Measurements from ENCODE around the gene PDGFRB. TPM values are rescaled to one million over a fixed set of nuclear protein-coding genes. Genes with fewer than 3 reads are reported as not detected.

The PDGFRB gene
- total and polyA plus RNA-seq, 2 of the 4 experiments (the other 2 are of a cell fraction), result 108 to 124 TPM

- no peak overlapping the region for H2AFZ ChIP-seq (replicated peaks; ENCODE audit: low read length, poor library complexity)
- no peak overlapping the region for H2BK15ac ChIP-seq (ENCODE audit: low read depth, low read length)
- no peak overlapping the region for H3K14ac ChIP-seq (replicated peaks; ENCODE audit: low read depth, low read length)
- H4K8ac ChIP-seq (ENCODE audit: low read depth in 2 of 2, low read length in 2 of 2), result no peak overlapping the region
- no peaks in the 10 kb centered on the region for H3K9me1 ChIP-seq (ENCODE audit: insufficient read depth, low read length)
- H3K56ac ChIP-seq (ENCODE audit: extremely low read depth, insufficient read depth, low read length), result no peak overlapping the region
- TF ChIP-seq RFX5 (IDR thresholded peaks at IDR 0.05; ENCODE audit: low read depth, low read length) (no peak), NFE2L2 (IDR thresholded peaks at IDR 0.05; ENCODE audit: low read depth, low read length) (no peak), MAFK (IDR thresholded peaks at IDR 0.05; ENCODE audit: low read depth, low read length) (no peak), MAZ (IDR thresholded peaks at IDR 0.05; ENCODE audit: borderline replicate concordance, low read depth, low read length) (no peak), CHD1 (IDR thresholded peaks at IDR 0.05; ENCODE audit: low read depth, low read length) (no peak), POLR2A (IDR thresholded peaks at IDR 0.05; ENCODE audit: low read depth, low read length) (no peak), CTCF (conservative IDR thresholded peaks at IDR 0.05; ENCODE audit: low read depth, low read length) (no peak), SMC3 (IDR thresholded peaks at IDR 0.05; ENCODE audit: low read depth, low read length) (no peak), RCOR1 (IDR thresholded peaks at IDR 0.05; ENCODE audit: insufficient replicate concordance, low read length) (no peak)
- TF ChIP-seq, protein P1, sequence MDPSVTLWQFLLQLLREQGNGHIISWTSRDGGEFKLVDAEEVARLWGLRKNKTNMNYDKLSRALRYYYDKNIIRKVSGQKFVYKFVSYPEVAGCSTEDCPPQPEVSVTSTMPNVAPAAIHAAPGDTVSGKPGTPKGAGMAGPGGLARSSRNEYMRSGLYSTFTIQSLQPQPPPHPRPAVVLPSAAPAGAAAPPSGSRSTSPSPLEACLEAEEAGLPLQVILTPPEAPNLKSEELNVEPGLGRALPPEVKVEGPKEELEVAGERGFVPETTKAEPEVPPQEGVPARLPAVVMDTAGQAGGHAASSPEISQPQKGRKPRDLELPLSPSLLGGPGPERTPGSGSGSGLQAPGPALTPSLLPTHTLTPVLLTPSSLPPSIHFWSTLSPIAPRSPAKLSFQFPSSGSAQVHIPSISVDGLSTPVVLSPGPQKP (IDR thresholded peaks at IDR 0.05; ENCODE audit: borderline replicate concordance, low read depth, low read length), result no peak
- TF ChIP-seq, protein P2, sequence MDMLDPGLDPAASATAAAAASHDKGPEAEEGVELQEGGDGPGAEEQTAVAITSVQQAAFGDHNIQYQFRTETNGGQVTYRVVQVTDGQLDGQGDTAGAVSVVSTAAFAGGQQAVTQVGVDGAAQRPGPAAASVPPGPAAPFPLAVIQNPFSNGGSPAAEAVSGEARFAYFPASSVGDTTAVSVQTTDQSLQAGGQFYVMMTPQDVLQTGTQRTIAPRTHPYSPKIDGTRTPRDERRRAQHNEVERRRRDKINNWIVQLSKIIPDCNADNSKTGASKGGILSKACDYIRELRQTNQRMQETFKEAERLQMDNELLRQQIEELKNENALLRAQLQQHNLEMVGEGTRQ (IDR thresholded peaks at IDR 0.05; ENCODE audit: low read depth, low read length), result no peak
- no peak overlapping the region for H3K23ac ChIP-seq (ENCODE audit: low read depth, low read length)
- WGBS, 2 experiments (ENCODE audit: extremely low coverage in 2 of 2, insufficient read length in 1 of 2), result 14% methylated on average over 1 of the region's 6 CpGs; no CpG with 5 or more reads in 1 of the 2 experiments
- ChIA-PET CTCF (interaction anchor here (0.7 kb wide), 1 partner anchor 11 kb away, joined by 3 read pairs; no protein-coding TSS in a partner anchor), POLR2A (ENCODE audit: unreplicated experiment) (no interaction called here)
- no peaks in the 10 kb centered on the region for H3K36me3 ChIP-seq (ENCODE audit: control insufficient read depth, insufficient read depth, low read length)
- H3K18ac ChIP-seq (ENCODE audit: low read depth, low read length), result no peak overlapping the region
- H3K27ac ChIP-seq (ENCODE audit: insufficient read depth, low read length), result no peak overlapping the region
- no peaks in the 10 kb centered on the region for H4K20me1 ChIP-seq (ENCODE audit: insufficient read depth, low read length)
- no peak overlapping the region for H2BK5ac ChIP-seq (ENCODE audit: low read depth, low read length, poor library complexity, severe bottlenecking)
- H3K4me3 ChIP-seq (ENCODE audit: insufficient read depth, low read depth, low read length), result no peak overlapping the region
- no peak overlapping the region for H4K5ac ChIP-seq (ENCODE audit: low read depth, low read length)
- ATAC-seq (ENCODE audit: low read depth), result no peak
- no peak overlapping the region for H4K91ac ChIP-seq (ENCODE audit: insufficient read depth, low read depth, low read length)
- no TSS peak for BruUV-seq (replicated peaks)
- no peak overlapping the region for H3K9ac ChIP-seq (ENCODE audit: low read depth, low read length)
- in situ Hi-C loops (cut with MboI; ENCODE audit: low sequenced_read_pairs) (no loop called here), dilution Hi-C loops (cut with HindIII; ENCODE audit: low sequenced_read_pairs, unreplicated experiment) (no loop called here), intact Hi-C loops (cut with micrococcal nuclease) (no loop called here)
- DNase-seq, result no peak
- H2BK20ac ChIP-seq (ENCODE audit: low read depth, low read length), result no peak overlapping the region
- H3K27me3 ChIP-seq (ENCODE audit: control insufficient read depth, insufficient read depth, low read length), result peaks cover 4% of the 10 kb centered on the region
- H3K79me1 ChIP-seq (ENCODE audit: low read depth in 1 of 2, low read length in 2 of 2), result no peaks in the 10 kb centered on the region
- no peaks in the 10 kb centered on the region for H3K9me3 ChIP-seq (ENCODE audit: control insufficient read depth, insufficient read depth, low read length)
- H3K4me2 ChIP-seq (ENCODE audit: low read depth, low read length), result no peak overlapping the region
- H2AK5ac ChIP-seq (ENCODE audit: low read depth, low read length), result no peak overlapping the region
- H2BK120ac ChIP-seq (ENCODE audit: low read depth, low read length), result no peak overlapping the region
- no peak overlapping the region for H2AK9ac ChIP-seq (replicated peaks; ENCODE audit: low read depth, low read length, poor library complexity)
- no peaks in the 10 kb centered on the region for H3K4me1 ChIP-seq (ENCODE audit: control insufficient read depth, insufficient read depth, low read length)
- H3K4ac ChIP-seq (ENCODE audit: low read depth, low read length), result no peak overlapping the region
Measured at GRCh38 chr5:150101023-150101422, 54.6 kb downstream of the PDGFRB start.
